Left ventricle myocardium inferior (tissue), 1 donor: ENCODE results near the gene PMEPA1. TPM values are rescaled to one million over a fixed set of nuclear protein-coding genes. Genes with fewer than 3 reads are reported as not detected.

Source experiments
- DNase-seq: peaks from one replicate; pipeline ENCODE4 v3.0.0-alpha.2; 2020
- H3K27ac ChIP-seq: fragments of 200-600 bp; replicated peaks from 2 replicates; pipeline ENCODE4 v1.8.0; 2021
- H3K27me3 ChIP-seq: fragments of 200-600 bp; 2 replicates; pipeline ENCODE4 v1.8.0; 2021; ENCODE audit warnings: low read depth
- H3K36me3 ChIP-seq: fragments of 200-600 bp; 2 replicates; pipeline ENCODE4 v1.8.0; 2021
- H3K4me1 ChIP-seq: fragments of 200-600 bp; 2 replicates; pipeline ENCODE4 v1.8.0; 2021
- H3K4me3 ChIP-seq: fragments of 200-600 bp; 2 replicates; pipeline ENCODE4 v1.8.0; 2021; ENCODE audit warnings: mild to moderate bottlenecking, moderate library complexity
- H3K9me3 ChIP-seq: fragments of 200-600 bp; replicated peaks from 2 replicates; pipeline ENCODE4 v1.8.0; 2021
- intact Hi-C: fragments of 100-400 bp; cut with micrococcal nuclease; formaldehyde crosslinking; loops from one replicate; pipeline ENCODE4 v1.11.0; 2022
- total RNA-seq: library from RNA; stranded (reverse); fragmentation: NEBNext Ultra II Directional; extraction: Animal tissue kit (Norgen Biotek cat#: 25700); gene quantifications from one replicate; pipeline ENCODE4 v1.2.1, GENCODE V29; 2021
- TF ChIP-seq, protein P1 (sequence below): fragments of 200-600 bp; IDR thresholded peaks from 2 replicates; pipeline ENCODE4 v1.8.0; 2021; ENCODE audit warnings: antibody characterized with exemption, mild to moderate bottlenecking, borderline replicate concordance
- donor health status: DM: no; HTN: yes; CAD: no; lungs with severe emphysema.

Gene PMEPA1
- total RNA-seq, 1 donor from 2014 or later, result 36.4 TPM

DNA sequence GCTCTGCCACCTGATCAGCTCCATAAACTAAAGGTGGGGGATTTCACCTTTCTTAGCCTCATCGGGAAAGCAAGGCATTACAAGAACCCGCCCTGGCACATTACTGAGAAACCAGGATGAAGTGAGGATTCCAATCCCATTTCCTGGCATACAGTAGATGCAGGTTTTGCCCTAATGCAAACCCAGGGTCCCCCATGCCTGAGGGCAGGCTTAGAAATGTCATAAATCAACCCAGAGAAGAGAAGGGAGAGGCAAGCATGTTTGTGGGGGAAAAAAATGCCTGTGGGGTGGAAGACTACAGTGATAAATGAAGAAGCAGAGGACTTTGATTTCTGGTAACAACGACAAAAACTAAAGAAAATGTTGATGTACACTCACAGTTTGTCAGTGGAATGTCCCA is 18.0 kb upstream of the PMEPA1 start:
- Histone ChIP-seq H3K27me3 (peaks cover 5% of the 10 kb centered on the region), H3K9me3 (no peaks in the 10 kb centered on the region), H3K36me3 (no peaks in the 10 kb centered on the region), H3K4me3 (no peak overlapping the region), H3K27ac (no peak overlapping the region), H3K4me1 (no peaks in the 10 kb centered on the region)
- TF ChIP-seq, protein P1, sequence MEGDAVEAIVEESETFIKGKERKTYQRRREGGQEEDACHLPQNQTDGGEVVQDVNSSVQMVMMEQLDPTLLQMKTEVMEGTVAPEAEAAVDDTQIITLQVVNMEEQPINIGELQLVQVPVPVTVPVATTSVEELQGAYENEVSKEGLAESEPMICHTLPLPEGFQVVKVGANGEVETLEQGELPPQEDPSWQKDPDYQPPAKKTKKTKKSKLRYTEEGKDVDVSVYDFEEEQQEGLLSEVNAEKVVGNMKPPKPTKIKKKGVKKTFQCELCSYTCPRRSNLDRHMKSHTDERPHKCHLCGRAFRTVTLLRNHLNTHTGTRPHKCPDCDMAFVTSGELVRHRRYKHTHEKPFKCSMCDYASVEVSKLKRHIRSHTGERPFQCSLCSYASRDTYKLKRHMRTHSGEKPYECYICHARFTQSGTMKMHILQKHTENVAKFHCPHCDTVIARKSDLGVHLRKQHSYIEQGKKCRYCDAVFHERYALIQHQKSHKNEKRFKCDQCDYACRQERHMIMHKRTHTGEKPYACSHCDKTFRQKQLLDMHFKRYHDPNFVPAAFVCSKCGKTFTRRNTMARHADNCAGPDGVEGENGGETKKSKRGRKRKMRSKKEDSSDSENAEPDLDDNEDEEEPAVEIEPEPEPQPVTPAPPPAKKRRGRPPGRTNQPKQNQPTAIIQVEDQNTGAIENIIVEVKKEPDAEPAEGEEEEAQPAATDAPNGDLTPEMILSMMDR, result no peak
- intact Hi-C loops, result no loop called here
- DNase-seq, result no peak

DNA sequence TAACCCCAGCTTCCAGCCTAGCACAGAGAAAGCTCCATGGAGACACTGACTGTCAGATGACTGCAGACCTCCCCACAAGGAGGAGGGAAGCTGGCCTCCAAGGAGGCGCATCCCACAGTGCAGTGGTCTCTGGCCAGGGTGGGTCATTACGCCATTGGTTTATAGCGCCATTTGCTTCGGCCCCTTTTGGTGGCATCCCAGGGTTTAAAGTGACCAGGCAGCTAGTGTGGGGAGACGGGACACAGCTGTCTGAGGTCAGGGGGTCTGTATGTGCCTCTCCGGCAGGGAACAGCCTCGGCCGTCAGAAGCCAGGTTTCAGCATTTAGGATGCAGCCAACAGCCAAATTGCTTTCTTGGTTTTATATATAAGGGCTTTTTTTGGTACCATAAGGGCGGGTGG is 15.8 kb upstream of the PMEPA1 start:
- intact Hi-C loops, result no loop called here
- Histone ChIP-seq H3K4me1 (no peaks in the 10 kb centered on the region), H3K9me3 (no peaks in the 10 kb centered on the region), H3K36me3 (no peaks in the 10 kb centered on the region), H3K27me3 (peaks cover 5% of the 10 kb centered on the region), H3K4me3 (no peak overlapping the region), H3K27ac (no peak overlapping the region)
- no peak for DNase-seq
- TF ChIP-seq, protein P1, result no peak

DNA sequence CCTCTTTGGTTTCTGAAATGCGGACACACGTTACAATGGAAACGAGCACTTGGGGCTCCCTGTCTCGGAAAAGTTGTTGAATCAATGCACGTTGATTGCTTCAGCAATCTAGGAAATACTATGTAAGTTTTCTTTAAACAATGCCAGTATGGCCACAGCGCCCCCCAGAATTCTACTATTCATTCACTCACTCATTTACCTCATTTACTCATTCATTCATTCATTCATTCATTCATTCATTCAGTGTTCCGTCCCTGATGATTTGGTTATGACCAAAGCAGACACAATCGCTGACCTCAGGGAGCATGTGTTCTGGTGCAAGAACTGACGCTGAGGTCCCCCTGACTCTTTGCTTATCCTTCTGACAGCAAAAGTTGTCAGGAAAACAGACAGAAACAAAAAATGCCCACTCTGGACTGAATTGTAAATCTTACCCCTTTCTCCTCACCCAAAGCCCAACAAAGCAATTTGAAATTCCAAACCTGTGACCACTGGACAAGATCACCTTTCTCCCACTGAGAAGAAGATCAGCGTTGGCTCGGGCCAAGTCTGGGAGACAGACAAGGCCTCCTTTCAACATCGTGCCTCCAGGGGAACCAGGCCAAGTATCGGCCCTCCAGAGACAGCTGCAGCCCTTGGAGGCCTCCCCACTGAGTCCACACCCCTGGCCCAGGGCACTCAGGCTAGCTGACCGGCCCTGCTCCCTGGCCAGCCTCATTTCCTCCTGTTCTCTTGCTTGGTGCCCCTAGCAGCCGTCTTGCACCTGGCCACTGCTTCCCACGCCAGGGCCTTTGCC is 15.0 kb upstream of the PMEPA1 start:
- no peaks in the 10 kb centered on the region for H3K36me3 ChIP-seq
- peaks cover 3% of the 10 kb centered on the region for H3K27me3 ChIP-seq
- no peaks in the 10 kb centered on the region for H3K9me3 ChIP-seq
- no peaks in the 10 kb centered on the region for H3K4me1 ChIP-seq
- no peak for DNase-seq
- H3K27ac ChIP-seq, result no peak overlapping the region
- intact Hi-C loops, result no loop called here
- TF ChIP-seq, protein P1, result no peak
- no peak overlapping the region for H3K4me3 ChIP-seq

DNA sequence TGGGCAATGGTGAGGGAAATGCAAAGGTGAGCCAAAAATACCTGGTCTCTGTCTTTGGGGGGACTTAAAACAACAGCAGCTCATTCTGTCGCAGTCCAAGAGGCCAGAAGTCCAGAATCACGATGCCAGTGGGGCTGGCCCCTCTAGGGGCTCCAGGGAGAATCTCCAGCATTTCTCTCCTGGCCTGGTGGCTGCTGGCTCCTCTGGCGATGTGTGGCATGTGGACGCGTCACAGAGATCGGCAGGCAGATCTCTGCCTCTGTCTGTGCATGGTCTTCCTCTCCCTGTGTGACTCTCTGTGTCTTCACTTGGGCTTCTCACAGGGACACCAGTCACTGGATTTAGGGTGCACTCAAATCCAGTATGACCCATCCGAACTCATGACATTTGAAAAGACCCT is 14.0 kb upstream of the PMEPA1 start:
- Histone ChIP-seq H3K4me1 (peaks cover 3% of the 10 kb centered on the region), H3K27me3 (no peaks in the 10 kb centered on the region)
- intact Hi-C loops, result no loop called here

DNA sequence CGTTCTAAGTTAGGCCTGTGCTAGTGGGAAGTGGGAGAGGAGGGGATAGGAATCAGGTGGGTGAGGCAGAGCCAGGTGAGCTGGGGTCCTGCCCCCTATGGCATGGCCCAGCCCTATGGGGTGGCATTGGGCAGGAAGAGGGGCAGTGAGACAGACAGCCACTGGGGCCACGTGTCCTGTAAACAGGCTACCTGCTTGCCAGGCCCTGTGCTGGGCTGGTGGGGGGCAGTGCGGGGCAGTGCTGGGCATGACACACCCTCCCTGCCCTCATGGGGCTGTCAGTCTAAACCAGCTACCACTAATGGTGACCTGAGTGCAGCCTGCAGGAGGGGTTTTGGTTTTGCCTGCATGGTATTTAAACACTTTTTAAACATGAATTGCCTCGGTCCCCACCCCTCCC is 10.1 kb upstream of the PMEPA1 start:
- Histone ChIP-seq H3K4me3 (no peak overlapping the region), H3K9me3 (no peaks in the 10 kb centered on the region), H3K36me3 (no peaks in the 10 kb centered on the region), H3K4me1 (peaks cover 34% of the 10 kb centered on the region), H3K27ac (no peak overlapping the region), H3K27me3 (no peaks in the 10 kb centered on the region)
- no peak for DNase-seq
- TF ChIP-seq, protein P1, result no peak
- intact Hi-C loops, result no loop called here

More for the DNA sequence above, 14.0 kb upstream of the PMEPA1 start:
- TF ChIP-seq, protein P1, result no peak
- no peak overlapping the region for H3K27ac ChIP-seq
- DNase-seq, result no peak
- no peak overlapping the region for H3K4me3 ChIP-seq
- H3K36me3 ChIP-seq, result no peaks in the 10 kb centered on the region
- H3K9me3 ChIP-seq, result no peaks in the 10 kb centered on the region
